Activated effector memory CD4-positive, alpha-beta T cell treated with Interleukin-2 at 50 U/mL for 16 hours (primary cell): ENCODE results near the gene RHO.

Experiments
- DNase-seq: peaks from one replicate; pipeline ENCODE4 v3.0.0-alpha.2; 2020

RHO gene

GRCh38 chr3:129548104-129548965 lies 19.9 kb downstream of the RHO start:
- DNase-seq: no peak

GRCh38 chr3:129549006-129549800 lies 20.8 kb downstream of the RHO start:
- DNase-seq: no peak

- DNase-seq: no peak
These were observed 21.4 kb downstream of the RHO start for GRCh38 chr3:129549805-129550204.

GRCh38 chr3:129552287-129553050 lies 24.0 kb downstream of the RHO start:
- no peak for DNase-seq

- DNase-seq: no peak
These were observed 24.7 kb downstream of the RHO start for GRCh38 chr3:129553171-129553570.

- no peak for DNase-seq
These were observed 25.3 kb downstream of the RHO start for GRCh38 chr3:129553719-129554118.

- DNase-seq: no peak
These were observed 26.1 kb downstream of the RHO start for GRCh38 chr3:129554356-129555152.

GRCh38 chr3:129555153-129555550 lies 26.7 kb downstream of the RHO start:
- DNase-seq: no peak

GRCh38 chr3:129555616-129556357 lies 27.3 kb downstream of the RHO start:
- no peak for DNase-seq

- DNase-seq: no peak
These were observed 27.9 kb downstream of the RHO start for GRCh38 chr3:129556358-129556695.

GRCh38 chr3:129556890-129557547 lies 28.6 kb downstream of the RHO start:
- no peak for DNase-seq

GRCh38 chr3:129557548-129557894 lies 29.1 kb downstream of the RHO start:
- DNase-seq: no peak

- DNase-seq: no peak
These were observed 29.8 kb downstream of the RHO start for GRCh38 chr3:129558081-129558771.

GRCh38 chr3:129558772-129559564 lies 30.5 kb downstream of the RHO start:
- DNase-seq: no peak

GRCh38 chr3:129559565-129560079 lies 31.2 kb downstream of the RHO start:
- DNase-seq: no peak

GRCh38 chr3:129560269-129560787 lies 31.9 kb downstream of the RHO start:
- no peak for DNase-seq

GRCh38 chr3:129560911-129561594 lies 32.6 kb downstream of the RHO start:
- DNase-seq: no peak

GRCh38 chr3:129561619-129562248 lies 33.3 kb downstream of the RHO start:
- no peak for DNase-seq
